Astrocyte of the cerebellum (primary cell): ENCODE results near the gene RHOBTB3.

Source experiments
- DNase-seq: peaks from one replicate; pipeline ENCODE4 v3.0.0-alpha.2; 2011; ENCODE audit warnings: low read depth
- H3K4me3 ChIP-seq: 2 replicates; pipeline ENCODE4 v1.5.1; 2011; ENCODE audit warnings: mild to moderate bottlenecking, low read depth, low read length, moderate library complexity
- CTCF ChIP-seq: IDR thresholded peaks from 2 replicates; pipeline ENCODE4 v1.5.1; 2012; ENCODE audit warnings: low read length, low read depth, moderate library complexity, mild to moderate bottlenecking; ENCODE audit errors: missing control alignments
- in situ Hi-C: cut with HindIII; loops from 2 replicates; pipeline ENCODE4 v1.10.0; 2017; ENCODE audit warnings: low sequenced_read_pairs

Gene RHOBTB3

DNA sequence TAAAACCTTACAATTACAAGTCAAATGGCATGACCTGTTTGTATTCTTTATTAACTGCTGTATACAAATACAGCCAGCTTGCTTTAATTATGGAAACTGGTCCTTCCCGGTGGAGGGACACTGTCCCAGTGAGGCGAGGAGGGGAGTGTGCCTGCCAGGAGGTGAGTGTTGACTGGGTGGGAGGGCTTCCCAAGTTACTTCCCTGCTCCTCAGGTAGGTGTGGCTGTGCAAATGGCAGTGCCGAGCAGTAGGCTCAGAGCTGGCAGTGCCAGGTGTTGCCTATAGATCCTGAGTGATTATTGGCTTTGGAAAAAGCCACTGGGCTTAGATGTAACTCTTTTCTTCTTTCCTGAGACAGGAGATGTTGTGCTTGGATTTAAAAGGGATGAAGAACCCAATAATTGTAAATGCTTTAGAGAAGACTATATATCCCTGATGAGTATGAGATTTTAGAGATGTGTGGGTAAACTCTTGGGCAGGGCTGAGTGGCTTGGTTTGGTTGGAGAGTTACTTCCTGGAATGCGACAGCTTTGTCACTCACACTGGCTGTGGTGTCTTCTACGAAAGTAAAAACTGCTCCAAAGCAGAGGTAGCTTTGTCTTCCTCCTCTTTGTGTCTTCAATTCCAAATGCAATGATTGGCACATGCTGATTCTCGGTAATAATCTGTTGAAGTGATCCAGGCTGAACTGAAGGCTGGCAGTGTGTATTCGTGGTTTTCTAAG, 47.7 kb downstream of the RHOBTB3 start:
- no peak for TF ChIP-seq CTCF

DNA sequence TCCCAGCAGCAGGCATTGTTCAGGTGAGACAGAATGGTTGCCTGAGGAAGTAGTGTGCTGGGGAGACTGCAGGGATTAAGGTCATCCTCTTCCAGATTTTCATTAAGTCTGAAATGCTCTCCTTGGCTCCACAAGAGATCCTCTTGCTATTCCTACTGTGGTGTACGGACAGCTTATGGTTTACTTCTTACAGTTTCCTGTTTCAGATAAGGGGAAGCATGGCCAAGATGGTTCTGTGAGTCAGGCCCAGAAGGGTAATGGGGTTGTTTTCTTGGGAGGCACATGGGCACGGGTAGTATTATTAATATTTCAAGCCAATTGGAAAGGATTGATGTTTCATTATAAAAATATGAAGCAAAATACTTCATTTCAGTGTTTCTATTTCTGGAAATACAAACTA, 48.5 kb downstream of the RHOBTB3 start:
- in situ Hi-C loops: no loop called here
- no peak for DNase-seq
- no peak overlapping the region for H3K4me3 ChIP-seq
- no peak for TF ChIP-seq CTCF

More for the DNA sequence above, 47.7 kb downstream of the RHOBTB3 start:
- in situ Hi-C loops: no loop called here
- H3K4me3 ChIP-seq: no peak overlapping the region
- DNase-seq: no peak

DNA sequence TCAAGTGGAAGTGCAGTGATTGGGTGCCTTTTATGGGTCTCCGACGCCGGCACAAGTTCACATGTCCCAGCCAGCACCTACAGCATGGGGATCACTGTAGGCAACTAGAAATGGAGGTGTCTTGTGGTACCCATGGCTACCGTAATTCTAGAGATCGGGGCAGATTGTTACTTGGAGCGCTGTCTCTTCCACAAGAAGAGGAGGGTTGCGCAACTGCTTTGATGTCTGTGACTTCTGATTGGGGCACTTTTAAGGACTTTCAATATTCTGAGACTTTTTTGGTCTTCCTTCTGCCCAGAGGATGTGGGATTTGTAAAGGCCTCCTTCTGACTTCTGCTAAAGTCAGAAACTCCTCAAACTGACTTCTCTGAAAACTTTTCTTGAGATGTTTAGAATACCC, 49.5 kb downstream of the RHOBTB3 start:
- in situ Hi-C loops: no loop called here
- H3K4me3 ChIP-seq: no peak overlapping the region
- no peak for TF ChIP-seq CTCF
- DNase-seq: no peak

DNA sequence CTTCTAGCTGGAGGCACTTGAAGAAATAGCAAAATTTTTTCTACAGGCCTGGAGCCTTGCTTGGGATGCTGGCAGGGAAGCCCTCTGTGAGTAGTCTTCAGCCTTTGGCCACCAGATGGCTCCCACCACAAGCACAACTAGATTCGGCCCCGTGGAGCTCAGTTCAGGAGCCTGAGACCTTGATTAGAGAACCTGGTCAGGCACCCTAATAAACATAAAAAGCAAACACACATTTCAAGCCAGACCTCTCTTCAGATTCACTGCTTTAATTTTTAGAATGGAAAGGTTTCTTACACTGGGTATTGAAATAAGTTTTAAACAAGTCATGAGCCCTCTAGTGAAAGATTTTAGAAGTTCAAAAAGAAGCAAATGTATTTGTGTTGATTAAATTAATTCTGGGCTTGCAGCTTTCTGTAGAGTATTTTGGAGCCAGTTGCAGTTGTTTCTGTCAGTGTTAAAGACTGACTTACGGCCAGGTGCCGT, 50.0 kb downstream of the RHOBTB3 start:
- H3K4me3 ChIP-seq: no peak overlapping the region
- peak; percentile 64 for DNase-seq
- peak; percentile 94 for TF ChIP-seq CTCF
- in situ Hi-C loops: no loop called here

DNA sequence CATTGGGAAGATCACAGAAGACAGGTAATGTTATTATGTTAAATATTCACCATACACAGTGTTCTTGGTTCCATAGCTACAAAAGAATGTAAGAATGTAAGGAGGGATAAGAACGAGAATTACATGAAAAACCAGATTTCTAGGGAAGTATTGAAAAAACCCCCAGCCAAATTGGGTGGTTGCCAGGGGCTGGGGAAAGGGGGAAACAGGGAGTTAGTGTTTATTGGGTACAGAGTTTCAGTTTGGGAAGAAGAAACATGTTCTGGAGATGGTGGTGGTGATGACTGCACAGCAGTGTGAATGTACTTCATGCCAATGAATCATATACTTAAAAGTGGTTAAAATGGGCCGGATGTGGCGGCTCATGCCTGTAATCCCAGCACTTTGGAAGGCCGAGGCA, 51.0 kb downstream of the RHOBTB3 start:
- no peak overlapping the region for H3K4me3 ChIP-seq
- no peak for DNase-seq
- no peak for TF ChIP-seq CTCF
- in situ Hi-C loops: no loop called here

GRCh38 chr5:95783661-95784060, 52.5 kb downstream of the RHOBTB3 start:
- in situ Hi-C loops: no loop called here
- no peak for TF ChIP-seq CTCF
- no peak for DNase-seq
- no peak overlapping the region for H3K4me3 ChIP-seq
